NCI-H1105 (cell line): ENCODE data around the gene FASTK.
"Not testable (repeated sequence)": the region's sequence is repeated elsewhere in the genome, so short reads cannot be mapped to it uniquely, and the experiment has no call there.

Source experiments
- DNase-seq: peaks from one replicate; lab custom pipeline; 2025; lab: John Stamatoyannopoulos, UW

FASTK gene

DNA sequence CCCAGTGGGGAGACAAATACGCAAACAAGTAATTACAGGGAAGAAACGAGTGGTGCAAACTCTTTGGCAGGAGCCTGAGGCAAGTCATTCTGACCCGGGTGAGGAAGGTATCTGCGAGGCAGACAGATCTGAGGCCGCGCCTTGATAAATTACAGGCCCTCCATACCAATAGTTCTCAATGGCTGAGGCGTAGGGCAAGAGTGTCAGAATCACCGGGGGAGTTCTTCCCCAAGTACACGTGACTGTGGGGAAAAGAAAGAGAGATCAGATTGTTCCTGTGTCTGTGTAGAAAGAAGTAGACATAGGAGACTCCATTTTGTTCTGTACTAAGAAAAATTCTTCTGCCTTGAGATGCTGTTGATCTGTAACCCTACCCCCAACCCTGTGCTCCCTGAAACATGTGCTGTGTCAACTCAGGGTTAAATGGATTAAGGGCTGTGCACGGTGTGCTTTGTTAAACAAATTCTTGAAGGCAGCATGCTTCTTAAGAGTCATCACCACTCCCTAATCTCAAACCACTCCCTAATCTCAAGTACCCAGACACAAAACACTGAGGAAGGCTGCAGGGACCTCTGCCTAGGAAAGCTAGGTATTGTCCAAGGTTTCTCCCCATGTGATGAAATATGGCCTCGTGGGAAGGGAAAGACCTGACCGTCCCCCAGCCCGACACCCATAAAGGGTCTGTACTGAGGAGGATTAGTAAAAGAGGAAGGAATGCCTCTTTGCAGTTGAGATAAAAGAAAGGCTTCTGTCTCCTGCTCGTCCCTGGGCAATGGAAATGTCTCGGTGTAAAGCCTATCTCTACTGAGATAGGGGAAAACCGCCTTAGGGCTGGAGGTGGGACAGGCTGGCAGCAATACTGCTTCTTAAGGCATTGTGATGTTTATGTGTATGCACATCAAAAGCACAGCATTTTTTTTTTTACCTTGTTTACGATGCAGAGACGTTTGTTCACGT, 53.6 kb downstream of the FASTK start:
- not testable (repeated sequence) for DNase-seq
